SK-N-SH (cell line): ENCODE measurements around the gene FUT6. TPM values are rescaled to one million over a fixed set of nuclear protein-coding genes. Genes with fewer than 3 reads are reported as not detected.

Source experiments
- CTCF ChIA-PET: fragments of 300-600, 350-600 bp; formaldehyde crosslinking; extraction: SDS; loops from one replicate; lab custom pipeline; 2021; lab: Yijun Ruan, JAX
- POLR2A ChIA-PET: fragments of 350-600 bp; sonication (Branson Sonifier 250); formaldehyde crosslinking; extraction: SDS; loops from one replicate; lab custom pipeline; 2020; ENCODE audit warnings: antibody characterized with exemption, inconsistent platforms; lab: Yijun Ruan, JAX
- DNase-seq: peaks from one replicate; pipeline ENCODE4 v3.0.0; 2012
- H2AFZ ChIP-seq: fragments of 200-600 bp; sonication (generic); 2 replicates; pipeline ENCODE4 v1.8.1; 2016; ENCODE audit warnings: antibody characterized with exemption, mild to moderate bottlenecking, low read depth
- H3F3A ChIP-seq: fragments of 200-600 bp; sonication (generic); replicated peaks from 2 replicates; pipeline ENCODE3; 2016; ENCODE audit warnings: antibody characterized with exemption, mild to moderate bottlenecking; ENCODE audit not compliant: insufficient read depth
- H3K27ac ChIP-seq, 2 experiments: fragments of 200-500 bp in 1 of 2; fragments of 200-600 bp in 1 of 2; sonication (Bioruptor generic) in 1 of 2; sonication (generic), shearing (Covaris generic) in 1 of 2; 2 replicates each; pipeline versions ENCODE4 v1.5.1 to v1.6.1; 2014 to 2016; ENCODE audit warnings: low read depth in 2 of 2, inconsistent platforms in 1 of 2, low read length in 1 of 2, mild to moderate bottlenecking in 1 of 2, mixed read lengths in 1 of 2
- H3K27me3 ChIP-seq: fragments of 200-600 bp; sonication (generic), shearing (Covaris generic); 2 replicates; pipeline ENCODE4 v1.6.1; 2016; ENCODE audit warnings: mixed run types; ENCODE audit not compliant: insufficient read depth
- H3K36me3 ChIP-seq, 2 experiments: fragments of 200-500 bp in 1 of 2; fragments of 200-600 bp in 1 of 2; sonication (Bioruptor generic) in 1 of 2; sonication (generic) in 1 of 2; replicated peaks in 1 of 2; 2 replicates each; pipeline versions ENCODE3 to v1.5.1; 2014 to 2016; ENCODE audit warnings: low read length in 1 of 2, mild to moderate bottlenecking in 1 of 2; ENCODE audit not compliant: insufficient read depth in 2 of 2, control insufficient read depth in 1 of 2
- H3K4me1 ChIP-seq, 2 experiments: fragments of 200-500 bp in 1 of 2; fragments of 200-600 bp in 1 of 2; sonication (Bioruptor generic) in 1 of 2; sonication (generic), shearing (Covaris generic) in 1 of 2; 2 replicates each; pipeline versions ENCODE4 v1.5.1 to v1.6.1; 2014 to 2016; ENCODE audit warnings: low read depth in 1 of 2, low read length in 1 of 2, mixed run types in 1 of 2; ENCODE audit not compliant: insufficient read depth in 2 of 2, control insufficient read depth in 1 of 2
- H3K4me2 ChIP-seq: fragments of 200-600 bp; sonication (generic), shearing (Covaris generic); 2 replicates; pipeline ENCODE4 v1.6.1; 2017; ENCODE audit warnings: mixed run types
- H3K4me3 ChIP-seq, 2 experiments: fragments of 200-500 bp in 1 of 2; fragments of 200-600 bp in 1 of 2; sonication (Bioruptor generic) in 1 of 2; sonication (generic), shearing (Covaris generic) in 1 of 2; 2 replicates each; pipeline versions ENCODE4 v1.5.1 to v1.8.1; 2014 to 2016; ENCODE audit warnings: low read depth in 2 of 2, inconsistent platforms in 1 of 2, low read length in 1 of 2, mild to moderate bottlenecking in 1 of 2, mixed read lengths in 1 of 2, moderate library complexity in 1 of 2
- H3K79me2 ChIP-seq: fragments of 200-600 bp; sonication (generic); 2 replicates; pipeline ENCODE4 v1.8.1; 2017; ENCODE audit warnings: mild to moderate bottlenecking; ENCODE audit not compliant: insufficient read depth
- H3K9ac ChIP-seq: fragments of 200-600 bp; sonication (generic); 2 replicates; pipeline ENCODE4 v1.6.1; 2017; ENCODE audit warnings: mixed run types
- H3K9me2 ChIP-seq: fragments of 200-600 bp; sonication (generic); 2 replicates; pipeline ENCODE4 v1.6.1; 2017; ENCODE audit warnings: mixed run types
- H3K9me3 ChIP-seq: fragments of 200-600 bp; sonication (generic); 2 replicates; pipeline ENCODE4 v1.6.1; 2017; ENCODE audit warnings: mixed run types, mild to moderate bottlenecking, moderate library complexity
- H4K20me1 ChIP-seq: fragments of 200-600 bp; sonication (generic); 2 replicates; pipeline ENCODE4 v1.6.1; 2017; ENCODE audit warnings: mild to moderate bottlenecking, mixed run types; ENCODE audit not compliant: insufficient read depth
- CHD2 ChIP-seq: fragments of 150-350 bp; IDR thresholded peaks from 2 replicates; pipeline ENCODE4 v1.6.1; 2018; ENCODE audit warnings: low read length; ENCODE audit not compliant: partially characterized antibody
- ELF1 ChIP-seq: IDR thresholded peaks from 2 replicates; pipeline ENCODE4 v1.4.0; 2012
- EP300 ChIP-seq, 2 experiments: IDR thresholded peaks; 2 replicates each; pipeline versions ENCODE4 v1.4.0 to v1.6.1; 2012; ENCODE audit warnings: borderline replicate concordance in 1 of 2, low read depth in 1 of 2, low read length in 1 of 2
- EZH2phosphoT487 ChIP-seq: fragments of 200-600 bp; sonication (generic); IDR thresholded peaks from 2 replicates; pipeline ENCODE4 v1.6.1; 2017; ENCODE audit warnings: low read depth, mixed run types, mild to moderate bottlenecking, antibody characterized with exemption, moderate library complexity, borderline replicate concordance
- FOSL2 ChIP-seq: IDR thresholded peaks from 2 replicates; pipeline ENCODE4 v1.4.0; 2012; ENCODE audit warnings: low read depth, mild to moderate bottlenecking, moderate library complexity, borderline replicate concordance
- FOXJ3 ChIP-seq: sonication (generic); formaldehyde crosslinking; IDR thresholded peaks from 2 replicates; pipeline ENCODE4 v1.5.1; 2020; ENCODE audit warnings: mild to moderate bottlenecking, missing genetic modification reagents
- MAX ChIP-seq: IDR thresholded peaks from 2 replicates; pipeline ENCODE4 v1.4.0; 2012; ENCODE audit warnings: low read depth
- MEF2A ChIP-seq: IDR thresholded peaks from 2 replicates; pipeline ENCODE4 v1.4.0; 2012; ENCODE audit warnings: low read depth, borderline replicate concordance
- MXI1 ChIP-seq: IDR thresholded peaks from 2 replicates; pipeline ENCODE4 v1.6.1; 2012; ENCODE audit warnings: mild to moderate bottlenecking, low read depth, low read length, improper control_type of control experiment
- NFIC ChIP-seq: IDR thresholded peaks from 2 replicates; pipeline ENCODE4 v1.4.0; 2012; ENCODE audit warnings: borderline replicate concordance
- NRF1 ChIP-seq: IDR thresholded peaks from 2 replicates; pipeline ENCODE4 v1.6.1; 2012; ENCODE audit warnings: low read depth, mild to moderate bottlenecking, low read length
- PBX3 ChIP-seq: IDR thresholded peaks from 2 replicates; pipeline ENCODE4; 2012
- POLR2AphosphoS5 ChIP-seq: IDR thresholded peaks from 2 replicates; pipeline ENCODE4 v1.6.1; 2012; ENCODE audit warnings: low read depth, low read length
- RAD21 ChIP-seq: IDR thresholded peaks from 2 replicates; pipeline ENCODE4 v1.6.1; 2012; ENCODE audit warnings: mild to moderate bottlenecking, low read length
- RCOR1 ChIP-seq: fragments of 150-350 bp; IDR thresholded peaks from 2 replicates; pipeline ENCODE4 v1.6.1; 2017; ENCODE audit warnings: antibody characterized with exemption, low read length
- SIN3A ChIP-seq: IDR thresholded peaks from 2 replicates; pipeline ENCODE4 v1.6.1; 2012; ENCODE audit warnings: low read depth, mild to moderate bottlenecking, low read length, moderate library complexity, borderline replicate concordance
- SMC3 ChIP-seq: IDR thresholded peaks from 2 replicates; pipeline ENCODE4 v1.6.1; 2012; ENCODE audit warnings: low read depth, low read length, improper control_type of control experiment
- TAF1 ChIP-seq: IDR thresholded peaks from 2 replicates; pipeline ENCODE4 v1.6.1; 2012; ENCODE audit warnings: low read depth, mild to moderate bottlenecking, low read length, moderate library complexity, borderline replicate concordance
- TCF12 ChIP-seq: IDR thresholded peaks from 2 replicates; pipeline ENCODE4 v1.4.0; 2012
- TEAD4 ChIP-seq: IDR thresholded peaks from 2 replicates; pipeline ENCODE4 v1.4.0; 2012; ENCODE audit warnings: mild to moderate bottlenecking, borderline replicate concordance; ENCODE audit not compliant: insufficient read depth
- ZBTB33 ChIP-seq: IDR thresholded peaks from 2 replicates; pipeline ENCODE4 v1.4.0; 2012; ENCODE audit warnings: low read depth, borderline replicate concordance
- WGBS: methylation state at CpG from one replicate; pipeline ENCODE4 v1.1.6; 2017; ENCODE audit warnings: low lambda C conversion rate; 5-methylcytosine and 5-hydroxymethylcytosine counted together
- polyA plus RNA-seq, 3 experiments: library from polyadenylated mRNA; depleted of rRNA; stranded (reverse); fragments of >200 nt; gene quantifications; 2 replicates each; pipeline ENCODE4 v1.2.3, GENCODE V29; 2012
- TF ChIP-seq, protein P1 (sequence below): fragments of 200-600 bp; sonication (generic); IDR thresholded peaks from 2 replicates; pipeline ENCODE4 v1.6.1; 2017; ENCODE audit warnings: antibody characterized with exemption, mild to moderate bottlenecking, moderate library complexity

The FUT6 gene
- polyA plus RNA-seq, 1 of the 3 experiments (the other 2 are of a cell fraction): not detected

GRCh38 chr19:5817218-5817617, 22.3 kb downstream of the FUT6 start:
- no peaks in the 10 kb centered on the region for H3K79me2 ChIP-seq
- no peaks in the 10 kb centered on the region for H3F3A ChIP-seq
- H4K20me1 ChIP-seq: no peaks in the 10 kb centered on the region
- no peaks in the 10 kb centered on the region; a peak in 1 of 4 replicates for H3K4me1 ChIP-seq
- no peak overlapping the region for H3K27ac ChIP-seq
- no peak overlapping the region for H3K9ac ChIP-seq
- H3K9me3 ChIP-seq: no peaks in the 10 kb centered on the region
- H3K27me3 ChIP-seq: peaks cover 23% of the 10 kb centered on the region; the same call in 1 of the 2 replicates
- H3K4me3 ChIP-seq: no peak overlapping the region
- H3K36me3 ChIP-seq: no peaks in the 10 kb centered on the region
- H3K9me2 ChIP-seq: no peaks in the 10 kb centered on the region
- ChIA-PET CTCF (no interaction called here), POLR2A (no interaction called here)
- 31% methylated on average over 2 of the region's 2 CpGs for WGBS
- no peak overlapping the region for H2AFZ ChIP-seq
- no peak for TF ChIP-seq SMC3
- no peak for TF ChIP-seq SIN3A
- TF ChIP-seq MXI1: no peak
- TF ChIP-seq FOSL2: no peak
- no peak for TF ChIP-seq NRF1
- no peak for TF ChIP-seq NFIC
- TF ChIP-seq ZBTB33: no peak
- no peak for TF ChIP-seq EP300 (IDR thresholded peaks at IDR 0.05; ENCODE audit: borderline replicate concordance in 1 of 2, low read depth in 1 of 2, low read length in 1 of 2)
- H3K4me2 ChIP-seq: no peak overlapping the region
- no peak for DNase-seq

GRCh38 chr19:5814852-5815246, 24.7 kb downstream of the FUT6 start:
- no peaks in the 10 kb centered on the region for H4K20me1 ChIP-seq
- no peaks in the 10 kb centered on the region for H3K9me2 ChIP-seq
- no peak overlapping the region for H3K4me3 ChIP-seq
- no peak for DNase-seq
- no peak overlapping the region for H3K27ac ChIP-seq
- no peaks in the 10 kb centered on the region for H3K4me1 ChIP-seq
- no peak overlapping the region for H2AFZ ChIP-seq
- no peak overlapping the region for H3K9ac ChIP-seq
- no peaks in the 10 kb centered on the region for H3K36me3 ChIP-seq
- H3K27me3 ChIP-seq: peaks cover 23% of the 10 kb centered on the region; the same call in 1 of the 2 replicates
- H3F3A ChIP-seq: no peaks in the 10 kb centered on the region
- 29% methylated on average over 11 of the region's 11 CpGs for WGBS
- no peaks in the 10 kb centered on the region for H3K9me3 ChIP-seq
- no peaks in the 10 kb centered on the region for H3K79me2 ChIP-seq
- POLR2A ChIA-PET: interaction anchor here (1.0 to 1.5 kb wide), 2 partner anchors 13 to 14 kb away, joined by 3 to 5 read pairs; no protein-coding TSS in a partner anchor
- H3K4me2 ChIP-seq: no peak overlapping the region
- CTCF ChIA-PET: interaction anchor here (1.6 to 4.3 kb wide), 3 partner anchors 9 to 172 kb away, joined by 4 to 38 read pairs (median 9); partner anchors contain the start of gene NRTN
- TF ChIP-seq RAD21 (no peak), POLR2AphosphoS5 (no peak), NFIC (no peak), FOXJ3 (CRISPR knock-in tag) (no peak), EZH2phosphoT487 (no peak), SMC3 (no peak), TCF12 (no peak), ZBTB33 (no peak), TEAD4 (no peak), ELF1 (no peak), MAX (no peak), TAF1 (no peak), PBX3 (no peak), RCOR1 (no peak), CHD2 (no peak), SIN3A (no peak), MEF2A (no peak)
- TF ChIP-seq, protein P1, sequence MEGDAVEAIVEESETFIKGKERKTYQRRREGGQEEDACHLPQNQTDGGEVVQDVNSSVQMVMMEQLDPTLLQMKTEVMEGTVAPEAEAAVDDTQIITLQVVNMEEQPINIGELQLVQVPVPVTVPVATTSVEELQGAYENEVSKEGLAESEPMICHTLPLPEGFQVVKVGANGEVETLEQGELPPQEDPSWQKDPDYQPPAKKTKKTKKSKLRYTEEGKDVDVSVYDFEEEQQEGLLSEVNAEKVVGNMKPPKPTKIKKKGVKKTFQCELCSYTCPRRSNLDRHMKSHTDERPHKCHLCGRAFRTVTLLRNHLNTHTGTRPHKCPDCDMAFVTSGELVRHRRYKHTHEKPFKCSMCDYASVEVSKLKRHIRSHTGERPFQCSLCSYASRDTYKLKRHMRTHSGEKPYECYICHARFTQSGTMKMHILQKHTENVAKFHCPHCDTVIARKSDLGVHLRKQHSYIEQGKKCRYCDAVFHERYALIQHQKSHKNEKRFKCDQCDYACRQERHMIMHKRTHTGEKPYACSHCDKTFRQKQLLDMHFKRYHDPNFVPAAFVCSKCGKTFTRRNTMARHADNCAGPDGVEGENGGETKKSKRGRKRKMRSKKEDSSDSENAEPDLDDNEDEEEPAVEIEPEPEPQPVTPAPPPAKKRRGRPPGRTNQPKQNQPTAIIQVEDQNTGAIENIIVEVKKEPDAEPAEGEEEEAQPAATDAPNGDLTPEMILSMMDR: no peak
